ENCODE results near the gene ZSCAN22. TPM values are rescaled to one million over a fixed set of nuclear protein-coding genes. Genes with fewer than 3 reads are reported as not detected.

Gene ZSCAN22
- total RNA-seq, 1 experiment from 2014 or later: 4.0 TPM

- TF ChIP-seq, protein P1, sequence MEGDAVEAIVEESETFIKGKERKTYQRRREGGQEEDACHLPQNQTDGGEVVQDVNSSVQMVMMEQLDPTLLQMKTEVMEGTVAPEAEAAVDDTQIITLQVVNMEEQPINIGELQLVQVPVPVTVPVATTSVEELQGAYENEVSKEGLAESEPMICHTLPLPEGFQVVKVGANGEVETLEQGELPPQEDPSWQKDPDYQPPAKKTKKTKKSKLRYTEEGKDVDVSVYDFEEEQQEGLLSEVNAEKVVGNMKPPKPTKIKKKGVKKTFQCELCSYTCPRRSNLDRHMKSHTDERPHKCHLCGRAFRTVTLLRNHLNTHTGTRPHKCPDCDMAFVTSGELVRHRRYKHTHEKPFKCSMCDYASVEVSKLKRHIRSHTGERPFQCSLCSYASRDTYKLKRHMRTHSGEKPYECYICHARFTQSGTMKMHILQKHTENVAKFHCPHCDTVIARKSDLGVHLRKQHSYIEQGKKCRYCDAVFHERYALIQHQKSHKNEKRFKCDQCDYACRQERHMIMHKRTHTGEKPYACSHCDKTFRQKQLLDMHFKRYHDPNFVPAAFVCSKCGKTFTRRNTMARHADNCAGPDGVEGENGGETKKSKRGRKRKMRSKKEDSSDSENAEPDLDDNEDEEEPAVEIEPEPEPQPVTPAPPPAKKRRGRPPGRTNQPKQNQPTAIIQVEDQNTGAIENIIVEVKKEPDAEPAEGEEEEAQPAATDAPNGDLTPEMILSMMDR (conservative IDR thresholded peaks at IDR 0.05; ENCODE audit: low read depth, low read length): no peak
- TF ChIP-seq EZH2phosphoT487 (IDR thresholded peaks at IDR 0.05; ENCODE audit: borderline replicate concordance, low read length) (no peak), EZH2 (IDR thresholded peaks at IDR 0.05; ENCODE audit: low read length, unreplicated experiment) (no peak)
- no peaks in the 10 kb centered on the region for H4K20me1 ChIP-seq (ENCODE audit: low read length)
- H3K27me3 ChIP-seq (ENCODE audit: low read length): no peaks in the 10 kb centered on the region
- H3K9me2 ChIP-seq (replicated peaks; ENCODE audit: low read length): no peaks in the 10 kb centered on the region
- no peak overlapping the region for H3K4me3 ChIP-seq (ENCODE audit: low read length)
- H3K79me2 ChIP-seq (ENCODE audit: low read length): no peaks in the 10 kb centered on the region
- no peak for ATAC-seq
- H3K9me3 ChIP-seq (ENCODE audit: low read length): peaks cover 24% of the 10 kb centered on the region
- no peak overlapping the region for H3K9ac ChIP-seq (ENCODE audit: low read length)
- H3K4me1 ChIP-seq (ENCODE audit: insufficient read depth, low read length): no peaks in the 10 kb centered on the region
- CTCF ChIA-PET: no interaction called here
- no peak overlapping the region for H2AFZ ChIP-seq (ENCODE audit: low read length)
- intact Hi-C loops (cut with micrococcal nuclease): no loop called here
- H3K36me3 ChIP-seq (ENCODE audit: low read depth, low read length): peaks cover 93% of the 10 kb centered on the region
- BruUV-seq (replicated peaks): no TSS peak
- H3K4me2 ChIP-seq (ENCODE audit: low read length): no peak overlapping the region
- DNase-seq: no peak
- no peak overlapping the region for H3K27ac ChIP-seq (ENCODE audit: low read length)
- no peaks in the 10 kb centered on the region for H3F3A ChIP-seq (ENCODE audit: low read length, unreplicated experiment)
- POLR2A ChIA-PET (ENCODE audit: unreplicated experiment): no interaction called here
Observed at GRCh38 chr19:58291943-58292342, 34.9 kb upstream of the ZSCAN22 start.

GRCh38 chr19:58294743-58295374 is 31.9 kb upstream of the ZSCAN22 start:
- Histone ChIP-seq H3K27me3 (ENCODE audit: low read length) (no peaks in the 10 kb centered on the region), H3K9me3 (ENCODE audit: low read length) (peaks cover 24% of the 10 kb centered on the region), H3F3A (ENCODE audit: low read length, unreplicated experiment) (no peaks in the 10 kb centered on the region), H3K9ac (ENCODE audit: low read length) (no peak overlapping the region), H2AFZ (ENCODE audit: low read length) (no peak overlapping the region), H3K9me2 (replicated peaks; ENCODE audit: low read length) (no peaks in the 10 kb centered on the region), H3K4me2 (ENCODE audit: low read length) (no peak overlapping the region), H3K4me1 (ENCODE audit: insufficient read depth, low read length) (no peaks in the 10 kb centered on the region), H3K27ac (ENCODE audit: low read length) (no peak overlapping the region), H3K4me3 (ENCODE audit: low read length) (no peak overlapping the region), H4K20me1 (ENCODE audit: low read length) (no peaks in the 10 kb centered on the region), H3K79me2 (ENCODE audit: low read length) (no peaks in the 10 kb centered on the region), H3K36me3 (ENCODE audit: low read depth, low read length) (peaks cover 86% of the 10 kb centered on the region)
- CTCF ChIA-PET: no interaction called here
- DNase-seq (no peak), ATAC-seq (no peak)
- TF ChIP-seq, protein P1 (conservative IDR thresholded peaks at IDR 0.05; ENCODE audit: low read depth, low read length): no peak
- no peak for TF ChIP-seq EZH2phosphoT487 (IDR thresholded peaks at IDR 0.05; ENCODE audit: borderline replicate concordance, low read length)
- BruUV-seq (replicated peaks): no TSS peak
- intact Hi-C loops (cut with micrococcal nuclease): no loop called here
- POLR2A ChIA-PET (ENCODE audit: unreplicated experiment): no interaction called here

GRCh38 chr19:58296104-58296503 is 30.7 kb upstream of the ZSCAN22 start:
- ChIA-PET CTCF (no interaction called here), POLR2A (ENCODE audit: unreplicated experiment) (no interaction called here)
- no peaks in the 10 kb centered on the region for H3F3A ChIP-seq (ENCODE audit: low read length, unreplicated experiment)
- intact Hi-C loops (cut with micrococcal nuclease): no loop called here
- H3K79me2 ChIP-seq (ENCODE audit: low read length): no peaks in the 10 kb centered on the region
- H2AFZ ChIP-seq (ENCODE audit: low read length): no peak overlapping the region
- no peaks in the 10 kb centered on the region for H3K4me1 ChIP-seq (ENCODE audit: insufficient read depth, low read length)
- ATAC-seq: no peak
- H3K36me3 ChIP-seq (ENCODE audit: low read depth, low read length): peaks cover 89% of the 10 kb centered on the region
- DNase-seq: no peak
- no peak overlapping the region for H3K4me3 ChIP-seq (ENCODE audit: low read length)
- H3K27ac ChIP-seq (ENCODE audit: low read length): no peak overlapping the region
- no peak for TF ChIP-seq EZH2phosphoT487 (IDR thresholded peaks at IDR 0.05; ENCODE audit: borderline replicate concordance, low read length)
- no peak overlapping the region for H3K4me2 ChIP-seq (ENCODE audit: low read length)
- no peak overlapping the region for H3K9ac ChIP-seq (ENCODE audit: low read length)
- BruUV-seq (replicated peaks): no TSS peak
- no peaks in the 10 kb centered on the region for H4K20me1 ChIP-seq (ENCODE audit: low read length)
- peaks cover 24% of the 10 kb centered on the region for H3K9me3 ChIP-seq (ENCODE audit: low read length)
- H3K27me3 ChIP-seq (ENCODE audit: low read length): no peaks in the 10 kb centered on the region
- no peaks in the 10 kb centered on the region for H3K9me2 ChIP-seq (replicated peaks; ENCODE audit: low read length)

All from PC-3 (cell line).